ENCODE results near the gene HELT. TPM values are rescaled to one million over a fixed set of nuclear protein-coding genes. Genes with fewer than 3 reads are reported as not detected.

Gene HELT
- total RNA-seq = not detected in 2 replicates

GRCh38 chr4:185017964-185018772 is at the start of gene HELT:
Gene HELT (plus strand): TSS chr4:185018490. CDS start chr4:185018929, 439 bp downstream.

Other genes with a start within 250 kb of the HELT start
- 37.0 and 38.6 TPM in 2 replicates for gene ACSL1, start 192.5 kb upstream of the HELT start, total RNA-seq
- 30.4 and 33.3 TPM in 2 replicates for gene SLC25A4, start 124.8 kb downstream of the HELT start, total RNA-seq
- gene CFAP97, start 185.5 kb downstream of the HELT start, total RNA-seq = 42.5 and 50.5 TPM in 2 replicates
- 43.3 and 52.8 TPM in 2 replicates for gene SNX25, start 191.1 kb downstream of the HELT start, total RNA-seq

Data from smooth muscle cell of the pulmonary artery (primary cell).